GM12873 (cell line): ENCODE results near the gene ARHGEF28.
A peak's percentile ranks its signal among the peaks of the same experiment; 100 is the strongest.

ENCODE experiments used
- TF ChIP-seq, protein P1 (sequence below): IDR thresholded peaks from 2 replicates; pipeline ENCODE4 v1.5.1; 2012; ENCODE audit warnings: low read depth, mild to moderate bottlenecking, moderate library complexity, low read length, control low read depth; ENCODE audit not compliant: insufficient read depth; ENCODE audit errors: missing control alignments

ARHGEF28 gene

DNA sequence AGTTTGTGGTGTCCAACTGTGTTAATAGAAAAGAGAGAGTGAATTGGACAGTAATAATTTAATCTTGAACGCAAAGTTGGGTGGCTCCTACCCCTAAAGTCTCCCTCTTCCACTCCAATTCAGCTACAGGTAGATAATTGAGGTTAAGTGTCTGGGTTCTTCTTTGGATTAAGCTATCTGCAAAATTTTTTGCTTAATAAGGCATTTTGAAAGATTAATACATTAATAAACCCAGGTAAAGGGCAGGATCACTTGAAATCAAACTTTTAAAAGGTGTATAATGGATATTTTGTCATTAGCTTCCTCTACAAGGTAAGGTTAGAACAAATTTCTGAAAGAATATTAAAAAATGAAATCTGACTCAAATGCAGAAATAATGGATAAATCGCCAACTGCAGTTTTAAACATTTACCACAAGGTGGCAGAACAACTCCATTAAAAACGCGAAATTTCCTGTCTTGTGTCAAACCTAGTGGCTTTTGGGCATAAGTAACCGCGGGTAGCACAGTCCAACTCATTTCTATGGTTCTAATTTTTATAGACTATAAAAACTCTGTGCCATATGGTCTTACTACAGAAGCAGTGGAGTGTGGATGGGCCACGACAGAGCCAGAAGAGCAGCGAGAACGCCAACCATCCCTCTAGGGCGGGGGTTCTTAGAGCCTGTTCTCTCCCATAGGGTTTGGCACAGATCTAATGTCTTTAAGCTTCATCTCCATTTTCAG, 276.5 kb downstream of the ARHGEF28 start:
- TF ChIP-seq, protein P1, sequence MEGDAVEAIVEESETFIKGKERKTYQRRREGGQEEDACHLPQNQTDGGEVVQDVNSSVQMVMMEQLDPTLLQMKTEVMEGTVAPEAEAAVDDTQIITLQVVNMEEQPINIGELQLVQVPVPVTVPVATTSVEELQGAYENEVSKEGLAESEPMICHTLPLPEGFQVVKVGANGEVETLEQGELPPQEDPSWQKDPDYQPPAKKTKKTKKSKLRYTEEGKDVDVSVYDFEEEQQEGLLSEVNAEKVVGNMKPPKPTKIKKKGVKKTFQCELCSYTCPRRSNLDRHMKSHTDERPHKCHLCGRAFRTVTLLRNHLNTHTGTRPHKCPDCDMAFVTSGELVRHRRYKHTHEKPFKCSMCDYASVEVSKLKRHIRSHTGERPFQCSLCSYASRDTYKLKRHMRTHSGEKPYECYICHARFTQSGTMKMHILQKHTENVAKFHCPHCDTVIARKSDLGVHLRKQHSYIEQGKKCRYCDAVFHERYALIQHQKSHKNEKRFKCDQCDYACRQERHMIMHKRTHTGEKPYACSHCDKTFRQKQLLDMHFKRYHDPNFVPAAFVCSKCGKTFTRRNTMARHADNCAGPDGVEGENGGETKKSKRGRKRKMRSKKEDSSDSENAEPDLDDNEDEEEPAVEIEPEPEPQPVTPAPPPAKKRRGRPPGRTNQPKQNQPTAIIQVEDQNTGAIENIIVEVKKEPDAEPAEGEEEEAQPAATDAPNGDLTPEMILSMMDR: peak; percentile 63

DNA sequence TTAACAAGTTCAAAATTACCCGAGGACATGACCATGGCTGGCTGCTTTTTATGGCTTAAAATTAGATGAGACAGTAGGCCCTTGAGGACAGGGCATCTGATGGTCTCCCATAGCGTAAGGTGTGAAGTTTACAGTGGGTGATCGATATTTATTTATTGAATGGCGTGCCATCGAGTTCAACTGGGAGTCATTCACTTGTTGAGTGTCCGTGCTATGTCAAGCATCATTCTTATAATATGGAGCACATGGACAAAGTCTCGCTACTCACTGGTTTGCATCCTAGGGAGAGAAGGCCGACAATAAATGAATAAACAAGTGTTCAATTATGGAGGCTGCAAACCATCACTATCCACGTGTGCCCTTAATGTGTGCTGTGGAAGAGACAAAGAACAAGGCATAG, 277.2 kb downstream of the ARHGEF28 start:
- TF ChIP-seq, protein P1: no peak

DNA sequence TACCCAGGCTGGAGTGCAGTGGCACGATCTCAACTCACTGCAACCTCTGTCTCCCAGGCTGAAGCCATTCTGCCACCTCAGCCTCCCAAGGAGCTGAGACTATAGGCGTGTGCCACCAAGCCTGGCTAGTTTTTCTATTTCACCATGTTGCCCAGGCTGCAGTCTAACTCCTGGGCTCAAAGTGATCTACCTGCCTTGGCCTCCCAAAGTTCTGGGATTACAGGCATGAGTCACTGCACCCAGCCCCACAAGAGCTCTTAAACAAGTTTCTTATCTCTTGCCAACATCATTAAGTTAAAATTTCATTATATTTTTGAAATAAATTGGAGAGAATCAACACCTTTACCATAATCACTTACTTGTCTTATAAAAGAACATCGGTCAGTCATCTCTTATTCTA, 280.3 kb downstream of the ARHGEF28 start:
- TF ChIP-seq, protein P1: no peak

DNA sequence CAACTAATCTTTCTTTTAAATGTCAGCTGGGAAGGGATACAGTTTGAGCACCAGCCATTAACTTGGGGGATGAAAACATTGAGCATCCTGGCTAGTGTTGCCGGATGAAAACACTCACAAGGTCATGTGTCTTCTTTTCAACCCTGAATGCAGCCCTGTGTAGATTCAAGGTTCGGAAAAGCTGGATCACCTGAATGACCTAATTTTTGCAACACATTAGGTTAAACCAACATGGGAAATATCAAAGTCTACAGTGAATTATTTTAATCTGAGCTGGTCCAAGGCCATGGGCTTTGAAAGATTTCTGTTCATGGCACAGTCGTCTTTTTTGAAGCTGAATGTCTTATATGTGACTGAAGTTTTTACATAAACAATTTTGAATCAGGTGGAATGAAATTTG, 281.2 kb downstream of the ARHGEF28 start:
- TF ChIP-seq, protein P1: no peak

DNA sequence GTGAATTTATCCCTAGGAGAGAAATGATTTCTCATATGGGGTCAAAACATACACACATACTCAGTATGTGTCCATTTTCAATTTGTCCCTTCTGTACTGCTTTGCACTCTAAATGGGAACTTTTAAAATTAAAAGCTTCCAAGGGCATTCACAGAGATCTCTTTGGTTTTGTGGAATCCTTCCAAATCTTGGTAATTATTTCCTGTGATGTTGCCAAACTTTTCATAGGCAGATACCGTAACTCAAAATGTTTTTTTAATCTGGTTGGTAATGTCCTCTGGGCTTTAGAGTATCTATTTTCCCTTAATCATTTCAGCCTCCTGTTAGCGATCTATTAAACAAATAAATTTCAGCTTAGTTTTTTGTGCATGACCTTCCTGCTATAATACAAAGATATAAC, 282.4 kb downstream of the ARHGEF28 start:
- TF ChIP-seq, protein P1: no peak

DNA sequence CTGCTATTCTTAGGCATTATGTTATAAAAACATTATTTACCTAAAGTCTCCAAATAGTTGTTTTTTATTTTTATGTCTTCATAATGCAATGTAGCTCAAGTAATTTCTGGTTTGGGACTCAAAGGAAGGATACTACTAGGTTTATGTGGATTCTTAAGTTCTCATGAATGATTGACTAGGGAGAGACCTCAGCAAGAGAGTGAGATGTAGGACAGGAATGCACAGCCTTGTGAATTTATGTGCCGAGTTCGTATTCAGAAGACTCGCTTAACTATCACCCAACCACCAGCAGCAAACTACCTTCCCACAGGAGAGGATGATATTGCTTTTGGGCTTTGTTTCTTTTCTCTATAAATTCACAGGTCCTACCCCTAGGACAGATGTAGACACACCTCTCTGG, 282.9 kb downstream of the ARHGEF28 start:
- TF ChIP-seq, protein P1: no peak

DNA sequence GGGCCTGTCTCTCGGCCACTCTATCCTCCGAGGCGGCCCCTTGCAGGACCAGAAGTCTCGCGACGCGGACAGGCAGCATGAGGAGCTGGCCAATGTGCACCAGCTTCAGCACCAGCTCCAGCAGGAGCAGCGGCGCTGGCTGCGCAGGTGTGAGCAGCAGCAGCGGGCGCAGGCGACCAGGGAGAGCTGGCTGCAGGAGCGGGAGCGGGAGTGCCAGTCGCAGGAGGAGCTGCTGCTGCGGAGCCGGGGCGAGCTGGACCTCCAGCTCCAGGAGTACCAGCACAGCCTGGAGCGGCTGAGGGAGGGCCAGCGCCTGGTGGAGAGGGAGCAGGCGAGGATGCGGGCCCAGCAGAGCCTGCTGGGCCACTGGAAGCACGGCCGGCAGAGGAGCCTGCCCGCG, 283.5 kb downstream of the ARHGEF28 start:
- TF ChIP-seq, protein P1: no peak
